ENCODE data around the gene PLA2G12B. TPM values are rescaled to one million over a fixed set of nuclear protein-coding genes. Genes with fewer than 3 reads are reported as not detected.
"Not testable (repeated sequence)": the region's sequence is repeated elsewhere in the genome, so short reads cannot be mapped to it uniquely, and the experiment has no call there.

Gene PLA2G12B
- total and polyA plus RNA-seq, 7 donors: 3.2 to 7.2 (median 6.7) TPM; not detected in 4

- Histone ChIP-seq H3K27me3 (no peaks in the 10 kb centered on the region), H3K36me3 (no peaks in the 10 kb centered on the region), H3K9me3 (no peaks in the 10 kb centered on the region), H3K27ac (no peak overlapping the region), H3K4me1 (no peaks in the 10 kb centered on the region), H3K4me3 (no peak overlapping the region)
- intact Hi-C loops (cut with DNase I): no loop called here
- DNase-seq: no peak
- no peak for TF ChIP-seq EP300 (IDR thresholded peaks at IDR 0.05)
- no peak for TF ChIP-seq CTCF (IDR thresholded peaks at IDR 0.05)
- no peak for TF ChIP-seq POLR2A (IDR thresholded peaks at IDR 0.05)
- no peak for TF ChIP-seq POLR2AphosphoS5 (IDR thresholded peaks at IDR 0.05)
- 78 to 94% methylated on average over 3 of the region's 3 CpGs for WGBS, 2 donors
These were observed 49.8 kb downstream of the PLA2G12B start for GRCh38 chr10:72904806-72905205.

- H3K9me3 ChIP-seq; H3K27me3 ChIP-seq; H3K36me3 ChIP-seq; H3K27ac ChIP-seq; DNase-seq; H3K4me1 ChIP-seq; H3K4me3 ChIP-seq; intact Hi-C loops (cut with DNase I): not testable (repeated sequence)
- 71 to 89% methylated on average over 15 of the region's 15 CpGs for WGBS, 2 donors
These were observed 50.6 kb downstream of the PLA2G12B start for GRCh38 chr10:72903941-72904446.

- TF ChIP-seq CTCF (IDR thresholded peaks at IDR 0.05): no peak
- TF ChIP-seq POLR2AphosphoS5 (IDR thresholded peaks at IDR 0.05): no peak
- no peak for TF ChIP-seq POLR2A (IDR thresholded peaks at IDR 0.05)
These were observed 55.1 kb downstream of the PLA2G12B start for GRCh38 chr10:72899545-72899944.

GRCh38 chr10:72898616-72899015 lies 56.0 kb downstream of the PLA2G12B start:
- Histone ChIP-seq H3K27ac (no peak overlapping the region), H3K4me1 (no peaks in the 10 kb centered on the region), H3K27me3 (no peaks in the 10 kb centered on the region), H3K9me3 (no peaks in the 10 kb centered on the region), H3K4me3 (no peak overlapping the region), H3K36me3 (no peaks in the 10 kb centered on the region)
- TF ChIP-seq POLR2A (IDR thresholded peaks at IDR 0.05) (no peak), EP300 (IDR thresholded peaks at IDR 0.05) (no peak), CTCF (IDR thresholded peaks at IDR 0.05) (no peak), POLR2AphosphoS5 (IDR thresholded peaks at IDR 0.05) (no peak)
- intact Hi-C loops (cut with DNase I): no loop called here
- WGBS, 2 donors: 96 to 97% methylated on average over 10 of the region's 10 CpGs
- no peak for DNase-seq

More at GRCh38 chr10:72899545-72899944, 55.1 kb downstream of the PLA2G12B start:
- Histone ChIP-seq H3K4me1 (no peaks in the 10 kb centered on the region), H3K36me3 (no peaks in the 10 kb centered on the region), H3K27me3 (no peaks in the 10 kb centered on the region), H3K27ac (no peak overlapping the region), H3K4me3 (no peak overlapping the region), H3K9me3 (no peaks in the 10 kb centered on the region)
- intact Hi-C loops (cut with DNase I): no loop called here
- WGBS, 2 donors: 89 to 97% methylated on average over 1 of the region's 1 CpG
- no peak for DNase-seq

- H3K9me3 ChIP-seq: no peaks in the 10 kb centered on the region
- no peak for DNase-seq
- no peak for TF ChIP-seq CTCF (IDR thresholded peaks at IDR 0.05)
- TF ChIP-seq POLR2AphosphoS5 (IDR thresholded peaks at IDR 0.05): no peak
- TF ChIP-seq POLR2A (IDR thresholded peaks at IDR 0.05): no peak
- TF ChIP-seq EP300 (IDR thresholded peaks at IDR 0.05): no peak
- no peak overlapping the region for H3K4me3 ChIP-seq
- no peaks in the 10 kb centered on the region for H3K4me1 ChIP-seq
- no peak overlapping the region for H3K27ac ChIP-seq
- intact Hi-C loops (cut with DNase I): no loop called here
- WGBS, 2 donors: 76 to 77% methylated on average over 11 of the region's 11 CpGs
- H3K27me3 ChIP-seq: no peaks in the 10 kb centered on the region
- no peaks in the 10 kb centered on the region for H3K36me3 ChIP-seq
These were observed 59.3 kb downstream of the PLA2G12B start for GRCh38 chr10:72895236-72895850.
